ENCODE measurements around the gene EBI3. TPM values are rescaled to one million over a fixed set of nuclear protein-coding genes. Genes with fewer than 3 reads are reported as not detected.

The EBI3 gene
- total RNA-seq, 2 experiments from 2014 or later, result 7.2 to 7.3 TPM

DNA sequence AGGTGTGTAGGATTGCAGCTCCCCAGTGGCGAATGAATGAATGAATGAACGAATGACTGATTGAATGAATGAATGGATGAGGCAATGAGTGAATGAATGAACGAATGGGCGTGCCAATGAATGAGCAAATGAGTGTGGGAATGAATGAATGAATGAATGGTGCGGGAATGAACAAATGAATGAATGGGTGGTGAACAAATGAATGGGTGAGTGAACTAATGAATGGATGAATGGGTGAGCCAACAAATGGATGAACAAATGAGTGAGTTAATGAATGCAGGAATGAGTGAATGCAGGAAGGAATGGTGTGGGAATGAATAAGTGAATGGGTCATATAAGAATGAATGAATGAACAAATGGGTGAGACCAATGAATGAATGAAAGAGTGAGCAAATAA, 32.1 kb upstream of the EBI3 start:
- ChIA-PET CTCF (interaction anchor here (1.9 kb wide), 1 partner anchor 58 kb away, joined by 6 read pairs; no protein-coding TSS in a partner anchor), POLR2A (no interaction called here)
- Mint-ChIP-seq H3K36me3 (ENCODE audit: low read depth) (peaks cover 4% of the 10 kb centered on the region), H3K9me3 (peaks cover 6% of the 10 kb centered on the region), H3K4me3 (no peak overlapping the region), H3K27me3 (peaks cover 45% of the 10 kb centered on the region), H3K27ac (no peak overlapping the region), H3K4me1 (ENCODE audit: low read depth) (peaks cover 10% of the 10 kb centered on the region)
- intact Hi-C loops (cut with micrococcal nuclease), result no loop called here
- ATAC-seq (no peak), DNase-seq (no peak)
- TF ChIP-seq, protein P1, sequence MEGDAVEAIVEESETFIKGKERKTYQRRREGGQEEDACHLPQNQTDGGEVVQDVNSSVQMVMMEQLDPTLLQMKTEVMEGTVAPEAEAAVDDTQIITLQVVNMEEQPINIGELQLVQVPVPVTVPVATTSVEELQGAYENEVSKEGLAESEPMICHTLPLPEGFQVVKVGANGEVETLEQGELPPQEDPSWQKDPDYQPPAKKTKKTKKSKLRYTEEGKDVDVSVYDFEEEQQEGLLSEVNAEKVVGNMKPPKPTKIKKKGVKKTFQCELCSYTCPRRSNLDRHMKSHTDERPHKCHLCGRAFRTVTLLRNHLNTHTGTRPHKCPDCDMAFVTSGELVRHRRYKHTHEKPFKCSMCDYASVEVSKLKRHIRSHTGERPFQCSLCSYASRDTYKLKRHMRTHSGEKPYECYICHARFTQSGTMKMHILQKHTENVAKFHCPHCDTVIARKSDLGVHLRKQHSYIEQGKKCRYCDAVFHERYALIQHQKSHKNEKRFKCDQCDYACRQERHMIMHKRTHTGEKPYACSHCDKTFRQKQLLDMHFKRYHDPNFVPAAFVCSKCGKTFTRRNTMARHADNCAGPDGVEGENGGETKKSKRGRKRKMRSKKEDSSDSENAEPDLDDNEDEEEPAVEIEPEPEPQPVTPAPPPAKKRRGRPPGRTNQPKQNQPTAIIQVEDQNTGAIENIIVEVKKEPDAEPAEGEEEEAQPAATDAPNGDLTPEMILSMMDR (IDR thresholded peaks at IDR 0.05), result no peak

DNA sequence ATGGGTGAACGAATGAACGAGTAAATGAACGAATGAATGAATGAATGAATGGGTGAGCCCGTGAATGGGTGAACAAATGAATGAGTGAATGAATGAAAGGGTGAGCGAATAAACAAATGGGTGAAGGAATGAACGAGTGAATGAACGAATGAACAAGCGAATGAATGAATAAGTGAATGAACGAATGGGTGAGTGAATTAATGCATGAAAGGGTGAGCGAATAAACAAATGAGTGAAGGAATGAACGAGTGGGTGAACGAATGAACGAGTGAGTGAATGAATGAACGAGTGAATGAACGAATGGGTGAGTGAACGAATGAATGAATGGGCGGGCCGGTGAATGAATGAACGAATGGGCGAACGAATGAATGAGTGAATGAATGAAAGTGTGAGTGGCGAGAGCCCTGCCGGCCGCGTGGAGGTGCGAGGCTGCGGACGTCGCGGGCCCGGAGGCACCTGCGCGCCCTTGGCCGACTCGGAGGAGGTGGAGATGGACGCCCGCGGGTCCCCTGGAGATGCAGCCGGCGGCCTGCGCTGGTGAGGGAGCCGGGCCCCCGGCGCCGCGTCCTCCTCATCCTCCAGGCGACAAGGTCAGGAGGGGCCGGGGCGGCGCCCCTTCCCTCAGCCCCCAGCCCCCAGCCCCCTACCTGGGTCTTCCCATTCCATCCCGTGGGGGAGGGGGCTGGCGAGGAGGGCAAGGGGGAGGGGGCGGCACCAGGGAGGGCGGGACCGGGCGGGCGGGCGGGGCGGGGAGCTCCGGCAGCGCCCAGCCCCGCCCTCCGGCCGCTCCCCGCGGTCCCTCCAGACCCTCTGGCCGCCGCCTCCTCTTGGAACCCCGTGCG, 31.5 kb upstream of the EBI3 start:
- peak; percentile 37 for ATAC-seq
- ChIA-PET CTCF (interaction anchor here (0.8 kb wide), 1 partner anchor 11 kb away, joined by 3 read pairs; no protein-coding TSS in a partner anchor), POLR2A (no interaction called here)
- intact Hi-C loops (cut with micrococcal nuclease), result no loop called here
- H3K4me3 Mint-ChIP-seq, result no peak overlapping the region
- H3K36me3 Mint-ChIP-seq (ENCODE audit: low read depth), result peaks cover 4% of the 10 kb centered on the region
- no peak overlapping the region for H3K27ac Mint-ChIP-seq
- peak; percentile 36 for DNase-seq
- H3K27me3 Mint-ChIP-seq, result peaks cover 45% of the 10 kb centered on the region
- TF ChIP-seq, protein P1 (IDR thresholded peaks at IDR 0.05), result no peak
- peaks cover 6% of the 10 kb centered on the region for H3K9me3 Mint-ChIP-seq
- peaks cover 10% of the 10 kb centered on the region for H3K4me1 Mint-ChIP-seq (ENCODE audit: low read depth)

DNA sequence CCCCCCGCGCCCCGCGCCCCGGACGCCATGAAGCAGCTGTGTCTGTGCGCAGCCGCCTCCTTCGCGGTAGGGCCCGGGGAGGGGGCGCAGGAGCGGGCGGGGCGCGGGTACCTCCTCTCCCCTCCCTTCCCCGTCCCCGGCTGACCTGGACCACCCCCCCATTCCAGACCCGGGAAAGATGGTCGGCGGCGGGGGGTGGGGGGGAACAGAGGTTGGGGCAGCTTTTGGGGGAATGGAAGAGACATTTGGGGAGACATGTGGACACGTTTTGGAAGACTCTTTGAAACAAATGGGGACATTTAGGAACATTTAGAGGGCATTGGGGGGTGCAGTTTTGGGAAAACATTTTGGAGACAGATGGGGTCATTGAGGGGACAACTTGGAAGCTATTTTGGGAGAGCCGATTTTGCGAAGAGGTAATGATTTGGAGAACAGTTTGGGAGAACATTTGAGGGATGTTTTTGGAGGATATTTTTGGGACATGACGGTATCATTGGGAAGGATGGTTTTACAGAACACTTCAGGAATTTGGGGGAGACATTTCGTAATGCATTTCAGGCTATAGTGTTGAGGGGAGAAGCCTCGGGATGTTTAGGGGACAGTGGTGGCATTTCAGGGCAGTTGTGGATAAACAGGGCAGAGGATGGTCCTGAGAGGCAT, 30.7 kb upstream of the EBI3 start:
- CTCF ChIA-PET, result interaction anchor here (0.8 kb wide), 1 partner anchor 11 kb away, joined by 3 read pairs; no protein-coding TSS in a partner anchor
- H3K4me1 Mint-ChIP-seq (ENCODE audit: low read depth), result peaks cover 10% of the 10 kb centered on the region
- intact Hi-C loops (cut with micrococcal nuclease), result no loop called here
- no peak overlapping the region for H3K27ac Mint-ChIP-seq
- TF ChIP-seq, protein P1 (IDR thresholded peaks at IDR 0.05), result no peak
- DNase-seq, result no peak
- ATAC-seq, result no peak
- POLR2A ChIA-PET, result no interaction called here
- peaks cover 4% of the 10 kb centered on the region for H3K36me3 Mint-ChIP-seq (ENCODE audit: low read depth)
- peaks cover 6% of the 10 kb centered on the region for H3K9me3 Mint-ChIP-seq
- no peak overlapping the region for H3K4me3 Mint-ChIP-seq
- peaks cover 41% of the 10 kb centered on the region for H3K27me3 Mint-ChIP-seq

DNA sequence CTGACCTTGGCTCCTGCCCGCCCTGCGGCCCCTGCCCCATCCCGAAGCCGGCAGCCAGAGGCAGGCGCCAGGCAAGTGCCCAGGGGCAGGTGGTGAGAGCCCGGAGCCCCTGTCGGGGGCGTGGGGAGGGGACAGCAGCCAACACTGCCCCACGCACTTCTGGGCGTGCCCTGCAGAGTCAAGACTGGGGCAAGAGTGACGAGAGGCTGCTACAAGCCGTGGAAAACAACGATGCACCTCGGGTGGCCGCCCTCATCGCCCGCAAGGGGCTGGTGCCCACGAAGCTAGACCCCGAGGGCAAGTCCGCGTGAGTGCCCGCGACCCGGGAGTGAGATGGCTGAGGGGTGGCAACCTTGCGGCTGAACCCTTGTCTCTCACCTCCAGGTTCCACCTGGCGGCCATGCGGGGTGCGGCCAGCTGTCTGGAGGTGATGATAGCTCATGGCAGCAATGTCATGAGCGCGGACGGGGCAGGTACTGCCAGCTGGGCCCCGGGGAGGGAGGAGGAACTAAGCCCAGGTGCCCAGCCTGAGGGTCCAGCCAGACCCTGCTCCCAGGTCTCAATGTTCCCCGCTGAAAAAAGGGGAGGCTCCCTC, 29.5 kb upstream of the EBI3 start:
- CTCF ChIA-PET, result interaction anchor here (0.9 to 1.4 kb wide), 2 partner anchors 16 to 36 kb away, joined by 3 to 4 read pairs; no protein-coding TSS in a partner anchor
- POLR2A ChIA-PET, result interaction anchor here (3.1 kb wide), 1 partner anchor 214 kb away, joined by 12 read pairs; the partner anchor contains the start of gene EEF2
- TF ChIP-seq, protein P1 (IDR thresholded peaks at IDR 0.05), result no peak
- ATAC-seq (no peak), DNase-seq (no peak)
- intact Hi-C loops (cut with micrococcal nuclease), result no loop called here
- Mint-ChIP-seq H3K4me3 (no peak overlapping the region), H3K27me3 (peaks cover 36% of the 10 kb centered on the region), H3K4me1 (ENCODE audit: low read depth) (peaks cover 12% of the 10 kb centered on the region), H3K27ac (no peak overlapping the region), H3K36me3 (ENCODE audit: low read depth) (peaks cover 4% of the 10 kb centered on the region), H3K9me3 (peaks cover 6% of the 10 kb centered on the region)

Measured in activated CD8-positive, alpha-beta T cell treated with anti-CD3 and anti-CD28 coated beads for 36 hours (primary cell).